B cell (primary cell): Measurements from ENCODE around the gene SIPA1L2. TPM values are rescaled to one million over a fixed set of nuclear protein-coding genes. Genes with fewer than 3 reads are reported as not detected.
A peak's percentile ranks its signal among the peaks of the same experiment; 100 is the strongest.

ENCODE experiments used
- ATAC-seq: fragments of 200-7000 bp; cut with Tn5 transposase; one replicate; pipeline ENCODE4 v1.10.0; 2021; ENCODE audit warnings: low read depth, mild to moderate bottlenecking, moderate number of reproducible peaks, moderate library complexity
- CTCF ChIA-PET: fragments of 350-600 bp; sonication (Branson Sonifier 250); formaldehyde crosslinking; loops from one replicate; lab custom pipeline; 2021; ENCODE audit warnings: antibody characterized with exemption, inconsistent platforms; lab: Charles Lee
- POLR2A ChIA-PET: fragments of 350-600 bp; sonication (Branson Sonifier 250); formaldehyde crosslinking; loops from one replicate; lab custom pipeline; 2021; ENCODE audit warnings: antibody characterized with exemption; lab: Charles Lee
- DNase-seq: peaks from one replicate; pipeline ENCODE4 v3.0.0; 2013
- H2AFZ ChIP-seq: 2 replicates; pipeline ENCODE4 v1.6.1; 2012; ENCODE audit warnings: mild to moderate bottlenecking, low read depth, low read length; ENCODE audit not compliant: insufficient read depth, poor library complexity, severe bottlenecking
- H3K27ac ChIP-seq, 2 donors: 1 replicate in 1 of 2; 2 replicates in 1 of 2; pipeline ENCODE4 v1.5.1; 2012 to 2013; ENCODE audit warnings: low read length in 2 of 2, mild to moderate bottlenecking in 2 of 2, moderate library complexity in 1 of 2
- H3K27me3 ChIP-seq, 4 experiments: fragments of 200-600 bp in 1 of 4; sonication (generic) in 1 of 4; replicated peaks in 1 of 4; 1 replicate in 2 of 4; 2 replicates in 2 of 4; pipeline versions ENCODE4 v1.6.1 to v1.7.0; 2013 to 2016; ENCODE audit warnings: low read length in 3 of 4, mild to moderate bottlenecking in 2 of 4, mixed read lengths in 1 of 4, moderate library complexity in 1 of 4; ENCODE audit not compliant: insufficient read depth in 4 of 4, control insufficient read depth in 3 of 4; ENCODE audit errors: control extremely low read depth in 1 of 4
- H3K36me3 ChIP-seq, 2 experiments: replicated peaks in 1 of 2; 1 replicate in 1 of 2; 2 replicates in 1 of 2; pipeline versions ENCODE4 v1.6.1 to v1.7.1; 2013; ENCODE audit warnings: low read length in 1 of 2; ENCODE audit not compliant: insufficient read depth in 2 of 2, control insufficient read depth in 1 of 2; ENCODE audit errors: control extremely low read depth in 1 of 2, extremely low read depth in 1 of 2
- H3K4me1 ChIP-seq, 2 donors: fragments of 200-600 bp in 1 of 2; sonication (generic) in 1 of 2; 1 replicate in 1 of 2; 2 replicates in 1 of 2; pipeline versions ENCODE4 v1.5.1 to v1.6.1; 2013 to 2017; ENCODE audit warnings: low read length in 2 of 2; ENCODE audit not compliant: control insufficient read depth in 2 of 2, insufficient read depth in 2 of 2
- H3K4me2 ChIP-seq: replicated peaks from 2 replicates; pipeline ENCODE3; 2012; ENCODE audit warnings: mild to moderate bottlenecking, low read depth, low read length; ENCODE audit not compliant: poor library complexity, severe bottlenecking
- H3K4me3 ChIP-seq, 5 experiments: fragments of 200-600 bp in 1 of 5; sonication (generic) in 1 of 5; 1 replicate in 3 of 5; 2 replicates in 2 of 5; pipeline versions ENCODE4 v1.5.1 to v1.7.0; 2011 to 2016; ENCODE audit warnings: low read length in 4 of 5, mild to moderate bottlenecking in 4 of 5, low read depth in 2 of 5, control low read depth in 1 of 5, moderate library complexity in 1 of 5; ENCODE audit not compliant: insufficient read depth in 1 of 5; ENCODE audit errors: control extremely low read depth in 1 of 5, extremely low read depth in 1 of 5
- H3K79me2 ChIP-seq: fragments of 200-600 bp; sonication (generic); one replicate; pipeline ENCODE4 v1.6.0; 2016; ENCODE audit warnings: low read length; ENCODE audit not compliant: control insufficient read depth, insufficient read depth
- H3K9ac ChIP-seq: fragments of 200-600 bp; sonication (generic); 2 replicates; pipeline ENCODE4 v1.6.1; 2017; ENCODE audit warnings: mild to moderate bottlenecking, low read length, moderate library complexity
- H3K9me3 ChIP-seq, 3 donors: one replicate each; pipeline versions ENCODE4 v1.6.1 to v1.7.1; 2013; ENCODE audit warnings: low read length in 2 of 3; ENCODE audit not compliant: control insufficient read depth in 2 of 3, insufficient read depth in 1 of 3; ENCODE audit errors: control extremely low read depth in 1 of 3
- H4K20me1 ChIP-seq: 2 replicates; pipeline ENCODE4 v1.6.0; 2012; ENCODE audit warnings: mild to moderate bottlenecking, low read length; ENCODE audit not compliant: insufficient read depth, control insufficient read depth, poor library complexity, severe bottlenecking
- H3K27ac Mint-ChIP-seq: one replicate; pipeline ENCODE4 v1.8.0; 2021; ENCODE audit warnings: mixed read lengths
- H3K27me3 Mint-ChIP-seq: one replicate; pipeline ENCODE4 v1.8.0; 2021; ENCODE audit warnings: mixed read lengths
- H3K4me1 Mint-ChIP-seq: one replicate; pipeline ENCODE4 v1.8.0; 2021; ENCODE audit warnings: mixed read lengths
- H3K4me3 Mint-ChIP-seq: one replicate; pipeline ENCODE4 v1.8.0; 2021; ENCODE audit warnings: mixed read lengths
- H3K9me3 Mint-ChIP-seq: one replicate; pipeline ENCODE4 v1.8.0; 2022; ENCODE audit warnings: mixed read lengths; ENCODE audit not compliant: insufficient read depth
- CTCF ChIP-seq: fragments of 200-600 bp; IDR thresholded peaks from one replicate; pipeline ENCODE4 v1.8.0; 2022; ENCODE audit warnings: antibody characterized with exemption, mild to moderate bottlenecking
- EZH2 ChIP-seq: IDR thresholded peaks from 2 replicates; pipeline ENCODE4 v1.6.1; 2012; ENCODE audit warnings: borderline replicate concordance, low read depth, mild to moderate bottlenecking, moderate library complexity, low read length; ENCODE audit not compliant: insufficient read depth, poor library complexity, severe bottlenecking
- WGBS: methylation state at CpG from one replicate; pipeline ENCODE4 v1.1.5; 2013; ENCODE audit warnings: missing lambda C conversion rate; ENCODE audit not compliant: insufficient coverage; 5-methylcytosine and 5-hydroxymethylcytosine counted together
- intact Hi-C: fragments of 100-400 bp; cut with micrococcal nuclease; formaldehyde crosslinking; loops from one replicate; pipeline ENCODE4 v1.10.0; 2022
- polyA plus RNA-seq: library from polyadenylated mRNA; depleted of rRNA; stranded (reverse); fragments of >200 nt; gene quantifications from 2 replicates; pipeline ENCODE4 v1.2.3, GENCODE V29; 2012
- total RNA-seq, 2 donors: library from RNA; stranded (reverse); fragments of 120-200 nt in 1 of 2; gene quantifications; 1 replicate in 1 of 2; 2 replicates in 1 of 2; pipeline versions ENCODE4 v1.2.3 to v1.2.4, GENCODE V29; 2013 to 2022

The SIPA1L2 gene
- total and polyA plus RNA-seq, 2 donors (not counting 1 experiment from before 2014, with no cell fraction given): 0.07 TPM

- no peak overlapping the region for H3K27ac Mint-ChIP-seq
- POLR2A ChIA-PET: no interaction called here
- DNase-seq (peak; percentile 47), ATAC-seq (no peak)
- no peaks in the 10 kb centered on the region for H3K9me3 ChIP-seq
- H3K4me3 Mint-ChIP-seq: peak overlapping the region; percentile 7
- no peaks in the 10 kb centered on the region for H3K79me2 ChIP-seq
- H3K27me3 ChIP-seq: peaks cover 0 to 18% (median 17%) of the 10 kb centered on the region in 4 experiments
- CTCF ChIA-PET: interaction anchor here (0.6 to 1.8 kb wide), 4 partner anchors 9 to 134 kb away, joined by 3 to 6 read pairs (median 4); no protein-coding TSS in a partner anchor
- intact Hi-C loops: no loop called here
- H3K4me1 ChIP-seq: peaks cover 14 to 16% of the 10 kb centered on the region in 2 donors
- H3K36me3 ChIP-seq: no peaks in the 10 kb centered on the region
- no peak overlapping the region for H3K4me3 ChIP-seq
- peaks cover 58% of the 10 kb centered on the region for H3K27me3 Mint-ChIP-seq
- no peaks in the 10 kb centered on the region for H4K20me1 ChIP-seq
- no peaks in the 10 kb centered on the region for H3K9me3 Mint-ChIP-seq
- no peak overlapping the region for H3K9ac ChIP-seq
- H2AFZ ChIP-seq: no peak overlapping the region
- H3K4me1 Mint-ChIP-seq: peaks cover 14% of the 10 kb centered on the region
- no CpG with 5 or more reads among the region's 4 CpGs for WGBS
- H3K27ac ChIP-seq: no peak overlapping the region
- H3K4me2 ChIP-seq: no peak overlapping the region
- no peak for TF ChIP-seq EZH2
- peak; percentile 29 for TF ChIP-seq CTCF
These were observed 2.1 kb downstream of the SIPA1L2 start for GRCh38 chr1:232627645-232628334.

GRCh38 chr1:232627171-232627570 is 2.8 kb downstream of the SIPA1L2 start:
- peaks cover 14% of the 10 kb centered on the region for H3K4me1 Mint-ChIP-seq
- intact Hi-C loops: no loop called here

More at GRCh38 chr1:232627171-232627570, 2.8 kb downstream of the SIPA1L2 start:
- no peaks in the 10 kb centered on the region for H3K79me2 ChIP-seq
- H3K4me2 ChIP-seq: no peak overlapping the region
- Mint-ChIP-seq H3K27me3 (peaks cover 52% of the 10 kb centered on the region), H3K4me3 (no peak overlapping the region), H3K9me3 (no peaks in the 10 kb centered on the region), H3K27ac (no peak overlapping the region)
- H3K9ac ChIP-seq: no peak overlapping the region
- H3K27ac ChIP-seq: no peak overlapping the region
- TF ChIP-seq CTCF (no peak), EZH2 (no peak)
- ChIA-PET CTCF (interaction anchor here (0.6 to 1.8 kb wide), 4 partner anchors 10 to 134 kb away, joined by 3 to 6 read pairs (median 4); no protein-coding TSS in a partner anchor), POLR2A (no interaction called here)
- no peaks in the 10 kb centered on the region for H3K9me3 ChIP-seq
- no peak overlapping the region for H2AFZ ChIP-seq
- WGBS: 100% methylated on average over 2 of the region's 4 CpGs
- H3K27me3 ChIP-seq: peaks cover 0 to 17% (median 16%) of the 10 kb centered on the region in 4 experiments
- no peaks in the 10 kb centered on the region for H4K20me1 ChIP-seq
- DNase-seq: no peak
- H3K4me1 ChIP-seq: peaks cover 14 to 16% of the 10 kb centered on the region in 2 donors
- no peaks in the 10 kb centered on the region for H3K36me3 ChIP-seq
- no peak for ATAC-seq
- H3K4me3 ChIP-seq: no peak overlapping the region
